Esophagus muscularis mucosa (tissue), 3 donors: Measurements from ENCODE around the gene TRIB2.

Experiments
- CTCF ChIP-seq, 3 experiments: fragments of 200-600 bp in 2 of 3; fragments of 450-650 bp in 1 of 3; sonication (generic) in 2 of 3; IDR thresholded peaks; one replicate each; pipeline ENCODE4 v1.5.1; 2017 to 2019; ENCODE audit warnings: antibody characterized with exemption in 3 of 3, mild to moderate bottlenecking in 2 of 3, moderate library complexity in 1 of 3
- EP300 ChIP-seq: sonication (generic); formaldehyde crosslinking; IDR thresholded peaks from one replicate; pipeline ENCODE4 v1.6.1; 2017; ENCODE audit warnings: antibody characterized with exemption

- TF ChIP-seq EP300 (no peak), CTCF (IDR thresholded peaks at IDR 0.05) (no peak)
Measured at GRCh38 chr2:12739721-12740254, 23.1 kb downstream of the TRIB2 start.
